Measurements from ENCODE around the gene SPON2. TPM values are rescaled to one million over a fixed set of nuclear protein-coding genes. Genes with fewer than 3 reads are reported as not detected.

Gene SPON2
- total RNA-seq, 1 donor from 2014 or later, result 2.1 TPM

- no peak overlapping the region for H2AFZ ChIP-seq (replicated peaks)
- Mint-ChIP-seq H3K4me3 (no peak overlapping the region), H3K27me3 (ENCODE audit: insufficient read depth, low read depth) (peaks cover 6% of the 10 kb centered on the region), H3K36me3 (no peaks in the 10 kb centered on the region), H3K27ac (no peak overlapping the region), H3K9me3 (peaks cover 26% of the 10 kb centered on the region), H3K4me1 (no peaks in the 10 kb centered on the region)
- no peaks in the 10 kb centered on the region for H3K4me1 ChIP-seq
- H3K36me3 ChIP-seq, result no peaks in the 10 kb centered on the region
- no peaks in the 10 kb centered on the region for H3K79me2 ChIP-seq (ENCODE audit: low read depth)
- H3K9me3 ChIP-seq (ENCODE audit: low read depth), result peaks cover 11% of the 10 kb centered on the region
- TF ChIP-seq EZH2 (IDR thresholded peaks at IDR 0.05) (no peak), CTCF (IDR thresholded peaks at IDR 0.05) (no peak), EZH2phosphoT487 (IDR thresholded peaks at IDR 0.05) (no peak)
- no peaks in the 10 kb centered on the region for H4K20me1 ChIP-seq (ENCODE audit: low read depth)
- no peaks in the 10 kb centered on the region for H3F3A ChIP-seq (ENCODE audit: low read depth)
- H3K27me3 ChIP-seq, result peaks cover 51% of the 10 kb centered on the region
- H3K9ac ChIP-seq, result no peak overlapping the region
- DNase-seq (ENCODE audit: low spot score), result no peak
- no peak overlapping the region for H3K4me2 ChIP-seq
- no peak overlapping the region for H3K27ac ChIP-seq
- H3K4me3 ChIP-seq, result no peak overlapping the region
Observed at GRCh38 chr4:1182313-1182712, 9.9 kb upstream of the SPON2 start.

DNA sequence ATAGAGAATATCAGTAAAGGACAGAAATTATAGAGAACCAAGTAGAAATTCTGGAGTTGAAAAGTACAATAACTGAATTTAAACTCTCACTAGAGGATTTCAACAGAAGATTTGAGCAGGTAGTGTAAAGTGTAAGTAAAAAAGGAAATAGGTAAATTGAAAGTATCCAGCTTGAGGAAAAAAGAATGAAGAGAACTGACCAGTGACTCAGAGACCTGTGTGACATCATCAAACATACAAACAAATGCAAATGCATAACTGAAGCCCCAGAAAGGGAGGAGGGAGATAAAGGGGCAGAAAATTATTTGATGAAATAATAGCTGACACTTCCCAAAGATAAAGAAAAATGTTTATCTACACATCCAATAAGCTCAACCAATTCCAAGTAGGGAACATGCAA lies 8.3 kb upstream of the SPON2 start:
- no peak overlapping the region for H3K4me2 ChIP-seq
- no peaks in the 10 kb centered on the region for H3F3A ChIP-seq (ENCODE audit: low read depth)
- peaks cover 41% of the 10 kb centered on the region for H3K27me3 ChIP-seq
- no peak overlapping the region for H3K9ac ChIP-seq
- H3K36me3 Mint-ChIP-seq, result no peaks in the 10 kb centered on the region
- peaks cover 9% of the 10 kb centered on the region for H3K27me3 Mint-ChIP-seq (ENCODE audit: insufficient read depth, low read depth)
- no peaks in the 10 kb centered on the region for H3K4me1 Mint-ChIP-seq
- H3K4me1 ChIP-seq, result no peaks in the 10 kb centered on the region
- no peak for DNase-seq (ENCODE audit: low spot score)
- peaks cover 26% of the 10 kb centered on the region for H3K9me3 Mint-ChIP-seq
- no peaks in the 10 kb centered on the region for H4K20me1 ChIP-seq (ENCODE audit: low read depth)
- TF ChIP-seq CTCF (IDR thresholded peaks at IDR 0.05) (no peak), EZH2phosphoT487 (IDR thresholded peaks at IDR 0.05) (no peak), EZH2 (IDR thresholded peaks at IDR 0.05) (no peak)
- H3K9me3 ChIP-seq (ENCODE audit: low read depth), result peaks cover 11% of the 10 kb centered on the region
- no peak overlapping the region for H3K4me3 ChIP-seq
- no peaks in the 10 kb centered on the region for H3K79me2 ChIP-seq (ENCODE audit: low read depth)
- H3K27ac ChIP-seq, result no peak overlapping the region
- H3K36me3 ChIP-seq, result no peaks in the 10 kb centered on the region
- no peak overlapping the region for H2AFZ ChIP-seq (replicated peaks)
- H3K27ac Mint-ChIP-seq, result no peak overlapping the region
- H3K4me3 Mint-ChIP-seq, result no peak overlapping the region

DNA sequence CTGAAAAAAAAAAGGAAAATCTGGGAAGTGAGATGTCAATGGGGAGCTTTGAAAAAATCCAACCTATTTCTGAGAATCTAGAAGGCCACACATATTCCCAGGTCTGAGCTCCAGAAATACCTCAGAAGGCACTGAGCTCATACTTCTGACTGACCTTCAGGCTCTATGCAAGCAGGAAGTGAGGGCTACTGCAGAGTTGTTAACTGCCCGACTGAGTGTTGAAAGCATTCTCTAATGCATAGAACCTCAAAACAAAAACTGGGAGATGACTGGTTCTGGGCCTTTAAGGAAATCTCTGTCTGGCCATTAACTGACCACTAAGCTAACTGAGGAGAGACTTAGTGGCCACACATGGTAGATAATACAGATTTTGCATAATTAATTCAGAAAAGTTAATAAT lies 7.6 kb upstream of the SPON2 start:
- TF ChIP-seq EZH2 (IDR thresholded peaks at IDR 0.05), result no peak
- no peak for TF ChIP-seq EZH2phosphoT487 (IDR thresholded peaks at IDR 0.05)
- no peak for TF ChIP-seq CTCF (IDR thresholded peaks at IDR 0.05)
- H3K27me3 ChIP-seq, result peaks cover 38% of the 10 kb centered on the region
- Mint-ChIP-seq H3K36me3 (no peaks in the 10 kb centered on the region), H3K27me3 (ENCODE audit: insufficient read depth, low read depth) (peaks cover 10% of the 10 kb centered on the region), H3K4me3 (no peak overlapping the region), H3K27ac (no peak overlapping the region), H3K9me3 (peaks cover 26% of the 10 kb centered on the region), H3K4me1 (no peaks in the 10 kb centered on the region)
- no peak for DNase-seq (ENCODE audit: low spot score)
- no peaks in the 10 kb centered on the region for H3K79me2 ChIP-seq (ENCODE audit: low read depth)
- no peak overlapping the region for H3K4me2 ChIP-seq
- H4K20me1 ChIP-seq (ENCODE audit: low read depth), result no peaks in the 10 kb centered on the region
- H3K36me3 ChIP-seq, result no peaks in the 10 kb centered on the region
- H3K4me1 ChIP-seq, result no peaks in the 10 kb centered on the region
- no peak overlapping the region for H2AFZ ChIP-seq (replicated peaks)
- no peaks in the 10 kb centered on the region for H3F3A ChIP-seq (ENCODE audit: low read depth)
- peaks cover 11% of the 10 kb centered on the region for H3K9me3 ChIP-seq (ENCODE audit: low read depth)
- no peak overlapping the region for H3K27ac ChIP-seq
- H3K4me3 ChIP-seq, result no peak overlapping the region
- no peak overlapping the region for H3K9ac ChIP-seq

GRCh38 chr4:1179089-1179441 lies 6.7 kb upstream of the SPON2 start:
- no peak overlapping the region for H3K9ac ChIP-seq
- Mint-ChIP-seq H3K27me3 (ENCODE audit: insufficient read depth, low read depth) (peaks cover 15% of the 10 kb centered on the region), H3K36me3 (no peaks in the 10 kb centered on the region), H3K27ac (no peak overlapping the region), H3K4me3 (no peak overlapping the region), H3K4me1 (no peaks in the 10 kb centered on the region), H3K9me3 (peaks cover 26% of the 10 kb centered on the region)
- no peak for TF ChIP-seq EZH2 (IDR thresholded peaks at IDR 0.05)
- TF ChIP-seq EZH2phosphoT487 (IDR thresholded peaks at IDR 0.05), result no peak
- TF ChIP-seq CTCF (IDR thresholded peaks at IDR 0.05), result no peak
- peaks cover 11% of the 10 kb centered on the region for H3K9me3 ChIP-seq (ENCODE audit: low read depth)
- H3K4me3 ChIP-seq, result no peak overlapping the region
- no peaks in the 10 kb centered on the region for H3F3A ChIP-seq (ENCODE audit: low read depth)
- no peaks in the 10 kb centered on the region for H3K4me1 ChIP-seq
- H4K20me1 ChIP-seq (ENCODE audit: low read depth), result no peaks in the 10 kb centered on the region
- no peaks in the 10 kb centered on the region for H3K36me3 ChIP-seq
- peaks cover 41% of the 10 kb centered on the region for H3K27me3 ChIP-seq
- no peak for DNase-seq (ENCODE audit: low spot score)
- H2AFZ ChIP-seq (replicated peaks), result no peak overlapping the region
- no peaks in the 10 kb centered on the region for H3K79me2 ChIP-seq (ENCODE audit: low read depth)
- no peak overlapping the region for H3K27ac ChIP-seq
- H3K4me2 ChIP-seq, result no peak overlapping the region

Data from neural progenitor cell (in vitro differentiated cells).